ENCODE results near the gene BUD31. TPM values are rescaled to one million over a fixed set of nuclear protein-coding genes. Genes with fewer than 3 reads are reported as not detected.

The BUD31 gene
- total and polyA plus RNA-seq, 10 of the 15 experiments (the other 5 are each of a cell fraction or from before 2014, with no cell fraction given): 74.2 to 317 (median 130) TPM

GRCh38 chr7:99374111-99375064, 34.4 kb upstream of the BUD31 start, which contains the start of gene ARPC1B (continued):
- TF ChIP-seq MTA2 (IDR thresholded peaks at IDR 0.05; ENCODE audit: low read depth) (no peak), NRF1 (conservative IDR thresholded peaks at IDR 0.05; ENCODE audit: low read depth, low read length) (no peak), CBX5 (IDR thresholded peaks at IDR 0.05; ENCODE audit: low read depth) (no peak), BMI1 (IDR thresholded peaks at IDR 0.05; ENCODE audit: borderline replicate concordance) (no peak), CHD1 (IDR thresholded peaks at IDR 0.05; ENCODE audit: low read depth, low read length) (no peak), NFYA (IDR thresholded peaks at IDR 0.05; ENCODE audit: borderline replicate concordance, low read depth, low read length) (no peak), PBX3 (IDR thresholded peaks at IDR 0.05; ENCODE audit: insufficient replicate concordance, low read depth, low read length) (no peak), NFIC (IDR thresholded peaks at IDR 0.05; ENCODE audit: low read depth, low read length) (no peak), CUX1 (IDR thresholded peaks at IDR 0.05; ENCODE audit: insufficient replicate concordance, low read depth, low read length) (no peak), RELA (IDR thresholded peaks at IDR 0.05; ENCODE audit: borderline replicate concordance, partially characterized antibody) (no peak), SPI1 (IDR thresholded peaks at IDR 0.05; ENCODE audit: borderline replicate concordance, insufficient read depth, low read depth, low read length) (no peak), FOXK2 (IDR thresholded peaks at IDR 0.05) (no peak), IRF4 (IDR thresholded peaks at IDR 0.05; ENCODE audit: low read depth, low read length) (no peak), E2F8 (IDR thresholded peaks at IDR 0.05; ENCODE audit: low read depth, partially characterized antibody) (no peak), HDGF (IDR thresholded peaks at IDR 0.05) (no peak), MYB (IDR thresholded peaks at IDR 0.05; ENCODE audit: borderline replicate concordance, low read depth, low read length) (no peak), MAX (IDR thresholded peaks at IDR 0.05; ENCODE audit: low read depth, low read length) (no peak), ESRRA (IDR thresholded peaks at IDR 0.05; ENCODE audit: low read length) (no peak), HDAC6 (IDR thresholded peaks at IDR 0.05; ENCODE audit: unreplicated experiment) (no peak), CHD4 (IDR thresholded peaks at IDR 0.05) (no peak), KDM1A (IDR thresholded peaks at IDR 0.05; ENCODE audit: borderline replicate concordance) (no peak)
